ENCODE data around the gene ECEL1.

The ECEL1 gene

GRCh38 chr2:232460171-232460570 lies 27.5 kb downstream of the ECEL1 start:
- FAIRE-seq, result no peak
- DNase-seq (ENCODE audit: insufficient read length, low spot score), result peak; percentile 3
- TF ChIP-seq, protein P1, sequence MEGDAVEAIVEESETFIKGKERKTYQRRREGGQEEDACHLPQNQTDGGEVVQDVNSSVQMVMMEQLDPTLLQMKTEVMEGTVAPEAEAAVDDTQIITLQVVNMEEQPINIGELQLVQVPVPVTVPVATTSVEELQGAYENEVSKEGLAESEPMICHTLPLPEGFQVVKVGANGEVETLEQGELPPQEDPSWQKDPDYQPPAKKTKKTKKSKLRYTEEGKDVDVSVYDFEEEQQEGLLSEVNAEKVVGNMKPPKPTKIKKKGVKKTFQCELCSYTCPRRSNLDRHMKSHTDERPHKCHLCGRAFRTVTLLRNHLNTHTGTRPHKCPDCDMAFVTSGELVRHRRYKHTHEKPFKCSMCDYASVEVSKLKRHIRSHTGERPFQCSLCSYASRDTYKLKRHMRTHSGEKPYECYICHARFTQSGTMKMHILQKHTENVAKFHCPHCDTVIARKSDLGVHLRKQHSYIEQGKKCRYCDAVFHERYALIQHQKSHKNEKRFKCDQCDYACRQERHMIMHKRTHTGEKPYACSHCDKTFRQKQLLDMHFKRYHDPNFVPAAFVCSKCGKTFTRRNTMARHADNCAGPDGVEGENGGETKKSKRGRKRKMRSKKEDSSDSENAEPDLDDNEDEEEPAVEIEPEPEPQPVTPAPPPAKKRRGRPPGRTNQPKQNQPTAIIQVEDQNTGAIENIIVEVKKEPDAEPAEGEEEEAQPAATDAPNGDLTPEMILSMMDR (IDR thresholded peaks at IDR 0.05; ENCODE audit: insufficient read depth, missing control alignments), result no peak

DNA sequence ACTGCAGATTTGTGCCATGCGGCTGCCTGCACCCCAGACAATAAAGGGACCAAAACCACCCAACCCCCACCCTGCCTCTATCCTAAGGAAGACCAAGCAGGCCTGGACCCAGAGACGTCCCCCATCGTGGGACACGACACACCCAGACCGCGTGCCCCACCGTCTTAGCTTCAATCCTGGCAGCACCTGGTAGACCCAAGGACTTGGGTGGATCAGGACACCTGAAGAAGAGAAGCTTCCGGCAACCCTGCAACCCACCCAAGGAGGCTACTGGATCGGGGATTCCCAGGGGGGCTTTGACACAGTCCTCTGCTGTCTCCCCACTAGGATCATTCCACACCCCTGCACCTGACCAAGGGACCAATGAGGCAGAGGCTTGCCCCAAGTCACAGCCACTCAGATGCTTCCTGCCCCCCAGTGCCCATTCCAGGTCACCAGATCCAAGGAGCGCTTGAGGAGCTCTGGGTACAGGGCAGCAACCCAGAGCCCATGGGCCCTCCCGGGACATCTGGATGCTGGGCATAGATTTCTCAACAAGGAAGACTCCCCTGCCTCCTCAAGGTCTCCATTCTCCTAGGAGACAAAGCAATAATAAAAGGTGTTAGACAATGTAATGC lies 28.1 kb downstream of the ECEL1 start:
- FAIRE-seq, result no peak
- peak; percentile 10 for DNase-seq (ENCODE audit: insufficient read length, low spot score)
- TF ChIP-seq, protein P1 (IDR thresholded peaks at IDR 0.05; ENCODE audit: insufficient read depth, missing control alignments), result no peak

GRCh38 chr2:232458661-232459418 lies 28.8 kb downstream of the ECEL1 start:
- DNase-seq (ENCODE audit: insufficient read length, low spot score) (peak; percentile 9), FAIRE-seq (no peak)
- TF ChIP-seq, protein P1 (IDR thresholded peaks at IDR 0.05; ENCODE audit: insufficient read depth, missing control alignments), result no peak

- TF ChIP-seq, protein P1 (IDR thresholded peaks at IDR 0.05; ENCODE audit: insufficient read depth, missing control alignments), result no peak
- FAIRE-seq (no peak), DNase-seq (ENCODE audit: insufficient read length, low spot score) (peak; percentile 2)
Observed at GRCh38 chr2:232458051-232458660, 29.5 kb downstream of the ECEL1 start.

DNA sequence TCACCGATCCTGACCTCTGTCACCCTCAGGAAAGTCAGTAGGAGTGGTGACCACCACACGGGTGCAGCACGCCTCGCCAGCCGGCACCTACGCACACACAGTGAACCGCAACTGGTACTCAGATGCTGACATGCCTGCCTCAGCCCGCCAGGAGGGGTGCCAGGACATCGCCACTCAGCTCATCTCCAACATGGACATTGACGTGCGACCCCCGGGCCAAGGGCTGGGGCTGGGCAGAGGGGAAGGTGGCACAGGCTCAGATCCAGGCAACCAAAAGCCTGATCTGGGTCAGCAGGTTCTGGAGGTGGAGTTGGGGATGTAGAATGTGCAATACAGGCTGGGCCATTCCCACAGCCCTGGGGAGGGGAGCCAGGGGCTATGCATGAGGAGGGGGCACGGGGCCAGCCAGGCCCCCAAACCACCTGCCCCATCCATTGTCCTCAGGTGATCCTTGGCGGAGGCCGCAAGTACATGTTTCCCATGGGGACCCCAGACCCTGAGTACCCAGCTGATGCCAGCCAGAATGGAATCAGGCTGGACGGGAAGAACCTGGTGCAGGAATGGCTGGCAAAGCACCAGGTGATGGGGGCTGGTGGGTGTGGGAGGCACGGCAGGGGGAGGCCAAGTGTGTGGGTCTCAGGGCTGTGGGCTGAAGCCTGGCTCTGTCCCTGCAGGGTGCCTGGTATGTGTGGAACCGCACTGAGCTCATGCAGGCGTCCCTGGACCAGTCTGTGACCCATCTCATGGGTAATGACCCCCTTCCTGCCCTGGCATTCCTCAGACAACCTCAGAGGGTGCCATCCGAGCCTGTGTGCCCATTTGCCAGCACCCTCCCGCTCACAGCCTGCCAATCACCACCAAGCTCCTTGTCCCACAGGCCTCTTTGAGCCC lies 30.3 kb downstream of the ECEL1 start:
- TF ChIP-seq, protein P1 (IDR thresholded peaks at IDR 0.05; ENCODE audit: insufficient read depth, missing control alignments), result no peak
- DNase-seq (ENCODE audit: insufficient read length, low spot score) (peak; percentile 10), FAIRE-seq (no peak)

- FAIRE-seq (no peak), DNase-seq (ENCODE audit: insufficient read length, low spot score) (peak; percentile 5)
- TF ChIP-seq, protein P1 (IDR thresholded peaks at IDR 0.05; ENCODE audit: insufficient read depth, missing control alignments), result no peak
Observed at GRCh38 chr2:232456296-232457120, 31.1 kb downstream of the ECEL1 start.
